H1 (cell line): ENCODE measurements around the gene USHBP1. TPM values are rescaled to one million over a fixed set of nuclear protein-coding genes. Genes with fewer than 3 reads are reported as not detected.

Source experiments
- CTCF ChIA-PET: fragments of 300-600 bp; sonication (Branson Sonifier 250); formaldehyde crosslinking; loops from one replicate; lab custom pipeline; 2021; ENCODE audit not compliant: partially characterized antibody; lab: Charles Lee
- POLR2A ChIA-PET: fragments of 300-600 bp; sonication (Branson Sonifier 250); formaldehyde crosslinking; loops from one replicate; lab custom pipeline; 2021; ENCODE audit warnings: inconsistent platforms; ENCODE audit not compliant: partially characterized antibody; lab: Charles Lee
- DNase-seq, 2 experiments: peaks; one replicate each; pipeline versions ENCODE4 v3.0.0 to v3.0.0-alpha.2; 2010 to 2022; ENCODE audit warnings: low spot score in 2 of 2, low read depth in 1 of 2, mixed read lengths in 1 of 2
- FAIRE-seq: peaks from 2 replicates; lab custom pipeline; 2011; peaks lifted over from hg19 to GRCh38; lab: Jason Lieb, UNC
- H2AFZ ChIP-seq: 2 replicates; pipeline ENCODE4 v1.8.1; 2012; ENCODE audit warnings: low read length, inconsistent platforms
- H2AK5ac ChIP-seq: 2 replicates; pipeline ENCODE4 v1.6.1; 2013; ENCODE audit warnings: low read depth, low read length
- H2BK120ac ChIP-seq: replicated peaks from 2 replicates; pipeline ENCODE3; 2013; ENCODE audit warnings: low read depth, low read length, inconsistent platforms
- H2BK12ac ChIP-seq: 2 replicates; pipeline ENCODE4 v1.6.1; 2013; ENCODE audit warnings: low read depth, low read length
- H2BK15ac ChIP-seq: 2 replicates; pipeline ENCODE4 v1.6.1; 2013; ENCODE audit warnings: low read length
- H2BK20ac ChIP-seq: 2 replicates; pipeline ENCODE4 v1.6.1; 2013; ENCODE audit warnings: low read length
- H2BK5ac ChIP-seq: 2 replicates; pipeline ENCODE4 v1.6.1; 2013; ENCODE audit warnings: low read depth, low read length
- H3K14ac ChIP-seq: 2 replicates; pipeline ENCODE4 v1.6.1; 2013; ENCODE audit warnings: inconsistent platforms; ENCODE audit not compliant: insufficient read length
- H3K18ac ChIP-seq: 2 replicates; pipeline ENCODE4 v1.6.1; 2013; ENCODE audit warnings: low read length; ENCODE audit errors: extremely low read depth
- H3K23ac ChIP-seq: 2 replicates; pipeline ENCODE4 v1.6.1; 2013; ENCODE audit warnings: inconsistent platforms; ENCODE audit not compliant: insufficient read length
- H3K23me2 ChIP-seq: 2 replicates; pipeline ENCODE4 v1.6.1; 2013; ENCODE audit warnings: low read depth, low read length
- H3K27ac ChIP-seq: 2 replicates; pipeline ENCODE4 v1.6.1; 2011; ENCODE audit warnings: low read depth, low read length, inconsistent platforms
- H3K27me3 ChIP-seq, 4 experiments: replicated peaks in 1 of 4; 1 replicate in 1 of 4; 2 replicates in 3 of 4; pipeline versions ENCODE4 v1.6.1 to v1.8.1; 2011 to 2013; ENCODE audit warnings: low read length in 3 of 4, mild to moderate bottlenecking in 3 of 4, inconsistent platforms in 2 of 4, mixed read lengths in 2 of 4, moderate library complexity in 1 of 4; ENCODE audit not compliant: control insufficient read depth in 3 of 4, insufficient read depth in 3 of 4; ENCODE audit errors: extremely low read depth in 1 of 4
- H3K36me3 ChIP-seq, 4 experiments: 2 replicates each; pipeline versions ENCODE4 v1.6.1 to v1.8.1; 2011 to 2013; ENCODE audit warnings: mild to moderate bottlenecking in 4 of 4, low read length in 3 of 4, moderate library complexity in 2 of 4, control low read depth in 1 of 4, inconsistent platforms in 1 of 4; ENCODE audit not compliant: insufficient read depth in 4 of 4, control insufficient read depth in 2 of 4
- H3K4ac ChIP-seq: replicated peaks from 2 replicates; pipeline ENCODE3; 2013; ENCODE audit warnings: low read length, low read depth, mixed read lengths, inconsistent platforms; ENCODE audit not compliant: insufficient read length
- H3K4me1 ChIP-seq, 4 experiments: replicated peaks in 1 of 4; 1 replicate in 1 of 4; 2 replicates in 3 of 4; pipeline versions ENCODE4 v1.6.1 to v1.8.1; 2011 to 2013; ENCODE audit warnings: low read length in 3 of 4, inconsistent platforms in 2 of 4, mixed read lengths in 1 of 4; ENCODE audit not compliant: insufficient read depth in 4 of 4, control insufficient read depth in 3 of 4
- H3K4me2 ChIP-seq, 2 experiments: 2 replicates each; pipeline versions ENCODE4 v1.6.1 to v1.8.1; 2011 to 2013; ENCODE audit warnings: low read depth in 2 of 2, low read length in 2 of 2, control low read depth in 1 of 2, inconsistent platforms in 1 of 2, mild to moderate bottlenecking in 1 of 2; ENCODE audit not compliant: insufficient read depth in 1 of 2
- H3K4me3 ChIP-seq, 4 experiments: fragments of 200-600, 300-600 bp in 1 of 4; sonication (generic), shearing (Covaris generic), sonication (Bioruptor Twin) in 1 of 4; 2 replicates each; pipeline versions ENCODE4 v1.5.1 to v1.8.1; 2011 to 2016; ENCODE audit warnings: low read length in 4 of 4, low read depth in 3 of 4, control low read depth in 2 of 4, inconsistent platforms in 2 of 4, mild to moderate bottlenecking in 2 of 4, mixed read lengths in 1 of 4, moderate library complexity in 1 of 4; ENCODE audit not compliant: insufficient read depth in 2 of 4; ENCODE audit errors: extremely low read depth in 1 of 4
- H3K56ac ChIP-seq: replicated peaks from 2 replicates; pipeline ENCODE3; 2013; ENCODE audit warnings: low read depth, mild to moderate bottlenecking, mixed read lengths, low read length, inconsistent platforms; ENCODE audit not compliant: insufficient read length
- H3K79me1 ChIP-seq: 2 replicates; pipeline ENCODE4 v1.6.1; 2013; ENCODE audit warnings: low read depth, low read length, control low read depth
- H3K79me2 ChIP-seq, 2 experiments: 2 replicates each; pipeline versions ENCODE4 v1.6.1 to v1.8.1; 2012 to 2013; ENCODE audit warnings: low read length in 2 of 2, mild to moderate bottlenecking in 2 of 2, inconsistent platforms in 1 of 2; ENCODE audit not compliant: insufficient read depth in 2 of 2, control insufficient read depth in 1 of 2
- H3K9ac ChIP-seq, 4 experiments: replicated peaks in 1 of 4; 1 replicate in 1 of 4; 2 replicates in 3 of 4; pipeline versions ENCODE4 v1.6.1 to v1.8.1; 2011 to 2013; ENCODE audit warnings: low read depth in 3 of 4, low read length in 3 of 4, control low read depth in 2 of 4, mild to moderate bottlenecking in 2 of 4, moderate library complexity in 2 of 4, inconsistent platforms in 1 of 4; ENCODE audit errors: extremely low read depth in 1 of 4
- H3K9me3 ChIP-seq, 2 experiments: 2 replicates each; pipeline versions ENCODE4 v1.6.1 to v1.8.1; 2012 to 2013; ENCODE audit warnings: mild to moderate bottlenecking in 2 of 2, moderate library complexity in 2 of 2, control low read depth in 1 of 2, inconsistent platforms in 1 of 2, low read depth in 1 of 2, low read length in 1 of 2, mixed read lengths in 1 of 2; ENCODE audit not compliant: insufficient read depth in 2 of 2
- H4K20me1 ChIP-seq, 2 experiments: replicated peaks in 1 of 2; 2 replicates each; pipeline versions ENCODE3 to v1.8.1; 2011 to 2013; ENCODE audit warnings: inconsistent platforms in 2 of 2, low read length in 2 of 2, mild to moderate bottlenecking in 1 of 2; ENCODE audit not compliant: insufficient read depth in 2 of 2, control insufficient read depth in 1 of 2
- H4K5ac ChIP-seq: 2 replicates; pipeline ENCODE4 v1.6.1; 2013; ENCODE audit warnings: low read length, low read depth, mixed read lengths, inconsistent platforms; ENCODE audit not compliant: insufficient read length
- H4K8ac ChIP-seq: 2 replicates; pipeline ENCODE4 v1.8.0; 2013; ENCODE audit warnings: mild to moderate bottlenecking, moderate library complexity, low read length, inconsistent platforms; ENCODE audit not compliant: insufficient read depth; ENCODE audit errors: extremely low read depth
- H4K91ac ChIP-seq: replicated peaks from 2 replicates; pipeline ENCODE3; 2013; ENCODE audit warnings: low read length, mixed read lengths, inconsistent platforms; ENCODE audit not compliant: insufficient read length
- ATF3 ChIP-seq: IDR thresholded peaks from 2 replicates; pipeline ENCODE4 v1.6.1; 2011; ENCODE audit warnings: low read depth, mild to moderate bottlenecking, low read length; ENCODE audit not compliant: insufficient read depth
- CREB1 ChIP-seq: IDR thresholded peaks from 2 replicates; pipeline ENCODE4 v1.6.1; 2012; ENCODE audit warnings: inconsistent platforms
- CTBP2 ChIP-seq: IDR thresholded peaks from 2 replicates; pipeline ENCODE4 v1.7.0; 2011; ENCODE audit warnings: borderline replicate concordance, mild to moderate bottlenecking, moderate library complexity, mixed read lengths, low read length; ENCODE audit not compliant: insufficient read depth, insufficient read length
- E2F6 ChIP-seq: IDR thresholded peaks from 2 replicates; pipeline ENCODE4 v1.6.1; 2012; ENCODE audit warnings: inconsistent platforms
- EP300 ChIP-seq, 2 experiments: IDR thresholded peaks; 1 replicate in 1 of 2; 2 replicates in 1 of 2; pipeline ENCODE4 v1.6.1; 2011 to 2012; ENCODE audit warnings: low read depth in 2 of 2, low read length in 2 of 2, mild to moderate bottlenecking in 2 of 2, borderline replicate concordance in 1 of 2, inconsistent platforms in 1 of 2, moderate library complexity in 1 of 2
- GTF2F1 ChIP-seq: IDR thresholded peaks from 2 replicates; pipeline ENCODE4 v1.6.1; 2012; ENCODE audit warnings: low read depth, low read length, improper control_type of control experiment, borderline replicate concordance
- MAX ChIP-seq: IDR thresholded peaks from 2 replicates; pipeline ENCODE4 v1.6.1; 2012; ENCODE audit warnings: inconsistent platforms
- RAD21 ChIP-seq, 2 experiments: IDR thresholded peaks in 1 of 2; conservative IDR thresholded peaks in 1 of 2; 2 replicates each; pipeline ENCODE4 v1.6.1; 2011; ENCODE audit warnings: low read depth in 2 of 2, low read length in 2 of 2, improper control_type of control experiment in 1 of 2, inconsistent platforms in 1 of 2, mild to moderate bottlenecking in 1 of 2, moderate library complexity in 1 of 2
- TAF7 ChIP-seq: optimal IDR thresholded peaks from 2 replicates; pipeline ENCODE3; 2011; ENCODE audit warnings: low read depth, mild to moderate bottlenecking, inconsistent platforms, low read length, moderate library complexity, borderline replicate concordance
- YY1 ChIP-seq: IDR thresholded peaks from 2 replicates; pipeline ENCODE4 v1.6.1; 2011; ENCODE audit warnings: low read depth, mild to moderate bottlenecking, low read length
- WGBS, 2 experiments: shearing (Covaris generic) in 1 of 2; methylation state at CpG; one replicate each; pipeline versions ENCODE4 v1.1.6 to v1.1.7; 2013 to 2015; ENCODE audit warnings: low lambda C conversion rate in 2 of 2, mixed read lengths in 2 of 2, inconsistent platforms in 1 of 2, low coverage in 1 of 2, missing lambda C conversion rate in 1 of 2; ENCODE audit not compliant: insufficient replicate concordance in 2 of 2, insufficient coverage in 1 of 2, insufficient read length in 1 of 2; ENCODE audit errors: extremely low coverage in 1 of 2, missing lambda C conversion rate in 1 of 2; 5-methylcytosine and 5-hydroxymethylcytosine counted together
- polyA plus RNA-seq, 7 experiments: library from polyadenylated mRNA; depleted of rRNA in 3 of 7; stranded (reverse) in 5 of 7; unstranded in 2 of 7; fragments of >200 nt in 5 of 7; fragments of 200-250 nt in 2 of 7; gene quantifications; 1 replicate in 5 of 7; 2 replicates in 1 of 7; 4 replicates in 1 of 7; pipeline versions ENCODE4 v1.2.1 to v1.2.3, GENCODE V29; 2011 to 2013; ENCODE audit warnings: missing spikeins in 2 of 7, mixed read lengths in 2 of 7
- total RNA-seq: library from RNA; stranded (reverse); fragmentation: NEBNext Ultra II Directional; extraction: Animal tissue kit (Norgen Biotek cat#: 25700); gene quantifications from 2 replicates; pipeline ENCODE4 v1.2.1, GENCODE V29; 2021

Gene USHBP1
- total and polyA plus RNA-seq, 2 of the 8 experiments (the other 6 are each of a cell fraction or from before 2014, with no cell fraction given) = 5.0 to 7.5 TPM

GRCh38 chr19:17306285-17306714 lies 41.8 kb upstream of the USHBP1 start:
- FAIRE-seq = no peak
- peak overlapping the region; percentile 97 for H4K91ac ChIP-seq
- H3K36me3 ChIP-seq = peaks cover 0 to 1% (median 0%) of the 10 kb centered on the region in 4 experiments; a peak in 2 of 8 replicates
- peak overlapping the region; percentile 75 for H3K4ac ChIP-seq
- peak overlapping the region; percentile 81 for H3K27ac ChIP-seq
- peak overlapping the region; percentile 89 for H4K5ac ChIP-seq
- H2AK5ac ChIP-seq = no peak overlapping the region
- peak overlapping the region; percentile 88 for H3K56ac ChIP-seq
- DNase-seq = no peak
- H2BK20ac ChIP-seq = no peak overlapping the region
- H3K23me2 ChIP-seq = peaks cover 12% of the 10 kb centered on the region
- WGBS, 2 experiments = 5% methylated on average over 28 of the region's 28 CpGs; no CpG with 5 or more reads in 1 of the 2 experiments
- 0 out of 2 replicates have a peak overlapping the region, but pooled peaks have one; percentile 30 for H2AFZ ChIP-seq
- H3K79me1 ChIP-seq = peaks cover 10% of the 10 kb centered on the region
- 0 out of 2 replicates have a peak overlapping the region, but pooled peaks have one; percentile 68 for H2BK12ac ChIP-seq
- no peaks in the 10 kb centered on the region for H3K27me3 ChIP-seq
- peaks cover 1 to 10% of the 10 kb centered on the region in 2 experiments for H4K20me1 ChIP-seq
- peak overlapping the region; percentile 75 to 95 (median 80) for H3K4me3 ChIP-seq
- H3K23ac ChIP-seq = no peak overlapping the region
- peak overlapping the region; percentile 95 for H3K18ac ChIP-seq
- peaks cover 14 to 29% (median 19%) of the 10 kb centered on the region in 4 experiments for H3K4me1 ChIP-seq
- no peak overlapping the region for H3K14ac ChIP-seq
- peak overlapping the region; percentile 40 to 84 (median 82) for H3K9ac ChIP-seq
- peaks cover 8 to 19% of the 10 kb centered on the region in 2 experiments; a peak in 3 of 4 replicates for H3K79me2 ChIP-seq
- H2BK120ac ChIP-seq = peak overlapping the region; percentile 21
- H2BK15ac ChIP-seq = no peak overlapping the region
- POLR2A ChIA-PET = interaction anchor here (0.6 to 18.5 kb wide), 8 partner anchors 9 to 109 kb away, joined by 3 to 329 read pairs (median 3); partner anchors contain the start of genes ANO8 and USE1
- no peaks in the 10 kb centered on the region for H3K9me3 ChIP-seq
- CTCF ChIA-PET = interaction anchor here (0.7 to 2.5 kb wide), 12 partner anchors 10 to 85 kb away, joined by 3 to 12 read pairs (median 6); no protein-coding TSS in a partner anchor
- H4K8ac ChIP-seq = no peak overlapping the region; the same call in 1 of the 2 replicates
- H2BK5ac ChIP-seq = peak overlapping the region; percentile 96
- peak overlapping the region; percentile 82 to 90 for H3K4me2 ChIP-seq
- TF ChIP-seq MAX (peak; percentile 48; the same call in 1 of the 2 replicates), TAF7 (peak; percentile 23), RAD21 (IDR thresholded peaks at IDR 0.05 in 1 of 2, conservative IDR thresholded peaks at IDR 0.05 in 1 of 2; ENCODE audit: low read depth in 2 of 2, low read length in 2 of 2) (no peak), EP300 (IDR thresholded peaks at IDR 0.05; ENCODE audit: borderline replicate concordance in 1 of 2, low read depth in 2 of 2, low read length in 2 of 2) (no peak), YY1 (0 out of 2 replicates have a peak, but pooled peaks have one; percentile 19), CREB1 (no peak), GTF2F1 (no peak), E2F6 (peak; percentile 65; the same call in 1 of the 2 replicates), ATF3 (no peak), CTBP2 (no peak)
